Skeletal muscle satellite cell (primary cell): Measurements from ENCODE around the gene CAMK2N2.

ENCODE experiments used
- H3K27me3 ChIP-seq: 2 replicates; pipeline ENCODE4 v1.7.0; 2013; ENCODE audit warnings: low read length; ENCODE audit not compliant: control insufficient read depth, insufficient read depth
- H3K36me3 ChIP-seq: 2 replicates; pipeline ENCODE4 v1.7.0; 2013; ENCODE audit warnings: mild to moderate bottlenecking, control low read depth, low read length; ENCODE audit not compliant: insufficient read depth
- H3K4me1 ChIP-seq: 2 replicates; pipeline ENCODE4 v1.7.0; 2013; ENCODE audit warnings: low read length; ENCODE audit not compliant: control insufficient read depth, insufficient read depth
- H3K4me2 ChIP-seq: 2 replicates; pipeline ENCODE4 v1.7.0; 2013; ENCODE audit warnings: mild to moderate bottlenecking, low read length
- H3K4me3 ChIP-seq: 2 replicates; pipeline ENCODE4 v1.7.0; 2013; ENCODE audit warnings: low read length
- H3K9ac ChIP-seq: 2 replicates; pipeline ENCODE4 v1.7.0; 2013; ENCODE audit warnings: mild to moderate bottlenecking, low read depth, low read length, moderate library complexity
- H3K9me3 ChIP-seq: replicated peaks from 2 replicates; pipeline ENCODE4 v1.7.0; 2013; ENCODE audit warnings: mild to moderate bottlenecking, control low read depth, low read length

CAMK2N2 gene

GRCh38 chr3:184249412-184250166 is 11.8 kb downstream of the CAMK2N2 start, which contains the start of gene EEF1AKMT4:
EEF1AKMT4 (plus strand) TSS chr3:184249672; CDS start chr3:184249695, 23 bp downstream.
- no peaks in the 10 kb centered on the region for H3K9me3 ChIP-seq
- peak within 1 kb of the TSS; percentile 99 for H3K4me3 ChIP-seq
- peaks cover 3% of the 10 kb centered on the region for H3K4me1 ChIP-seq
- peak within 1 kb of the TSS; percentile 100 for H3K4me2 ChIP-seq
- H3K27me3 ChIP-seq: no peaks in the 10 kb centered on the region
- H3K36me3 ChIP-seq: peaks cover 10% of the 10 kb centered on the region
- H3K9ac ChIP-seq: peak within 1 kb of the TSS; percentile 96

DNA sequence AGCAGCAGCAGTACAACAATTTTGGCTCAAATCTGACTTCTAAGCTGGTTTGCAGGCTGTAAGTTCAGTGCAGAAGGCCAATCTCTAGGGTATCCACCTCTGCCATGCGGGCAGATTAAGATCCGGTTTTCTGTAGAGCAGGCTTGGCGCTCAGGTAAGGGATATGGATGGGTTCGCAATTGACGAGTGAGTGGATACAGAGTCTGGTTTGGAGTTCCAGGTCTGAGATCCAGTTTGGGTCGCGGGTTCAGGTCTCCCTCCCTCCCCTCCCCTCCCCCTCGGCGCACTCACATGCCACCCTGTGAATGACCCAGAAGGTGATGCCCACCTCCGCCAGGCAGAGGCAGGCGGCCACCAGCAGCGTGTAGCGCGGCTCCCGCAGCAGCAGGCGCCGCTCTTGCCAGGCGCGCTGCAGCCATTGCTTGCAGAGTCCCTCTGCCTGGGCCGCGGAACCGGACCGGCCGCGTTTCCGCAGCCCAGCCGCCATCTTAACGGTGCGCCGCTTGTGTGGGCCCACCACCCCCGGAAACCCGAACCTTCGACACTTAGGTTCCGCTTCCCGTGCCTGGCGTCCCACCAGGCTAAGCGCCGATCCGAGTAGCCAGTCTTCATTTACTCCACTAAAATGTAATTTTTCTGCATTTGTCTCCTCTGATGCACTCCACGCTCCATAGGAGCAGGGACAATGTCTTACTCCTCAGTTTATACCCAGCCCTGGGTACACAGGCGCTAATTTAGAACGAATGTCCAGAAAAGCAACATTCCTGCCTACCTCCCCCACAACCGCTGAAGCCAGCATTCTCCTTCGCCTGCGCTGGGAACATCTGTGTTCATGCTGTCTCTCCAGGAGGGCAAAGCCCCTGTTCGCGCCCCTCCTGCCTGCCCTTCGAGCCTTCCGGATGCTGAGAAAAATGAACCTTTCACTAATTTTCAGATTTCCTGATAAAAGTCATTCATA is 12.6 kb downstream of the CAMK2N2 start, which contains the start of gene ALG3:
ALG3 (minus strand) TSS at position 509 of the 958 bp plus-strand sequence; CDS start at position 487, 22 bp downstream.
- no peaks in the 10 kb centered on the region for H3K27me3 ChIP-seq
- peaks cover 13% of the 10 kb centered on the region for H3K36me3 ChIP-seq
- peak within 1 kb of the TSS; percentile 99 for H3K4me3 ChIP-seq
- H3K9ac ChIP-seq: peak within 1 kb of the TSS; percentile 96
- H3K9me3 ChIP-seq: no peaks in the 10 kb centered on the region
- peaks cover 3% of the 10 kb centered on the region for H3K4me1 ChIP-seq
- H3K4me2 ChIP-seq: peak within 1 kb of the TSS; percentile 100

GRCh38 chr3:184242297-184242685 is 19.1 kb downstream of the CAMK2N2 start:
- H3K4me1 ChIP-seq: no peaks in the 10 kb centered on the region
- H3K4me2 ChIP-seq: no peak overlapping the region
- H3K9ac ChIP-seq: no peak overlapping the region
- no peak overlapping the region for H3K4me3 ChIP-seq
- H3K9me3 ChIP-seq: no peaks in the 10 kb centered on the region
- peaks cover 27% of the 10 kb centered on the region for H3K36me3 ChIP-seq
- H3K27me3 ChIP-seq: peaks cover 4% of the 10 kb centered on the region

DNA sequence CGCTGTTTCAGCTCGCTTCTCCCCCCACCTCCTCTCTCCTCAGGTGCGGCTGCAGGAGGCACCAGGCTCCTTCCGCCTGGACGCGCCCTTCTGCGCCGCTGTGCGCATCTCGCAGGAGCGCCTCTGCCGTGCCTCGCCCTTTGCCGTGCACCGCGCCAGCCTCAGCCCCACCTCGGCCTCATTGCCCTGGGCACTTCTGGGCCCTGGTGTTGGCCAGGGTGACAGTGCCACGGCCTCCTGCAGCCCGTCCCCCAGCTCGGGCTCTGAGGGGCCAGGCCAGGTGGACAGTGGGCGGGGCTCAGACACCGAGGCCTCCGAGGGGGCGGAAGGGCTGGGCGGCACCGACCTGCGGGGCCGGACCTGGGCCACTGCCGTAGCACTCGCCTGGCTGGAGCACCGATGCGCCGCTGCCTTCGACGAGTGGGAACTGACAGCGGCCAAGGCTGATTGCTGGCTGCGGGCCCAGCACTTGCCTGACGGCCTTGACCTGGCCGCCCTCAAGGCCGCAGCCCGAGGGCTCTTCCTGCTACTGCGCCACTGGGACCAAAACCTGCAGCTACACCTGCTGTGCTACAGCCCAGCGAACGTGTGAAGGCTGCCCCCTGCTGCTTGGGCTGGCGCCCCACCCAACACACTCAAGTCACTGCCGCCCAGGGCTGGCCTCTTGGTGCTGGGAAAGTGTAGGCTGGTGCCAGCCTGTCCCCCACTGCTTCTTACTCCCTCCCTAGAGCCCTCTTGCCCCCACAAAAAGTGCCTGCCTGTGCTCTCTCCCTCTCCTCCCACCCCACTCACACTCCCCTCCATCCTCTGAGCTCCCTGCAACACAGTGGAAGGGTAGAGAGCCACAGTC is 19.7 kb downstream of the CAMK2N2 start:
- Histone ChIP-seq H3K4me1 (no peaks in the 10 kb centered on the region), H3K4me3 (no peak overlapping the region), H3K9ac (no peak overlapping the region), H3K27me3 (peaks cover 4% of the 10 kb centered on the region), H3K4me2 (no peak overlapping the region), H3K36me3 (peaks cover 27% of the 10 kb centered on the region), H3K9me3 (no peaks in the 10 kb centered on the region)

GRCh38 chr3:184241141-184241446 is 20.3 kb downstream of the CAMK2N2 start:
- Histone ChIP-seq H3K4me2 (no peak overlapping the region), H3K9me3 (no peaks in the 10 kb centered on the region), H3K4me1 (no peaks in the 10 kb centered on the region), H3K4me3 (no peak overlapping the region), H3K9ac (no peak overlapping the region), H3K27me3 (peaks cover 10% of the 10 kb centered on the region), H3K36me3 (peaks cover 27% of the 10 kb centered on the region)

DNA sequence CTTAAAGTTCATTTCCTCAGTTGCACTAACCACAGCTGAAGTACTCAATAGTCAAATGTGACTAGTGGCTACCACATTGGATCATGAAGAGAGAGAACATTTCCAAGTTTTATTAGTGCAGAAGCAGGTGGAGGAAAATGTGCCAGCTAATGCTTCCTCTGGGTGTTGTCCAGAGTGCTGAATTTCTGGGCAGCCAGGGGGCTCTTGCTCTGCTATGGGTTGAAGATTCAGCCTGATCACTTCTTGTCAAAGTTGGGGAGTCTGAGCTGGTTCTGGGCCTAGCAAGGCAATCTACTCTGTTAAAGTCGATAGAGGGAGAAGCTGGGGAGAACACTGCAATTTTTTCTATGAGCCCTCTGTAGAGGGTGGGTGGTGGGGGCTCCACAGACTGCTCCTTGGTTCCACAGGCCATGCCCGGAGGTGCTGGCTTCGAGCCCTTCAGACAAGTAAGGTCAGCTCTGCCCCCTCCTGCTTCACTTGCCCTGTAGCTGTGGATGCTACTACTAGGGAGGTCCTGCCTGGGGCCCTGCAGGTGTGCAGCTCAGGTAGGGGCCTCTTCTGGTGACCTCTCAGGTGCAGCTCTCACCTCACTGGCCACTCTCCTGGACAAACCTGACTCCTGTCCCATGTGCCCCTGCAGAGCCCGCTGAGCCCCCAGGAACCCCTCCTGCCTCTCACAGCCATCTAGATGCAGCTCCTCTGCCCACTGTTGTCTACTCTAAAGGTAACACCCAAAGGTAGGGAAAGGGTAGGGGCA is 20.8 kb downstream of the CAMK2N2 start:
- no peaks in the 10 kb centered on the region for H3K4me1 ChIP-seq
- no peak overlapping the region for H3K9ac ChIP-seq
- H3K36me3 ChIP-seq: peaks cover 26% of the 10 kb centered on the region
- H3K9me3 ChIP-seq: no peaks in the 10 kb centered on the region
- H3K27me3 ChIP-seq: peaks cover 14% of the 10 kb centered on the region
- H3K4me2 ChIP-seq: no peak overlapping the region
- no peak overlapping the region for H3K4me3 ChIP-seq

DNA sequence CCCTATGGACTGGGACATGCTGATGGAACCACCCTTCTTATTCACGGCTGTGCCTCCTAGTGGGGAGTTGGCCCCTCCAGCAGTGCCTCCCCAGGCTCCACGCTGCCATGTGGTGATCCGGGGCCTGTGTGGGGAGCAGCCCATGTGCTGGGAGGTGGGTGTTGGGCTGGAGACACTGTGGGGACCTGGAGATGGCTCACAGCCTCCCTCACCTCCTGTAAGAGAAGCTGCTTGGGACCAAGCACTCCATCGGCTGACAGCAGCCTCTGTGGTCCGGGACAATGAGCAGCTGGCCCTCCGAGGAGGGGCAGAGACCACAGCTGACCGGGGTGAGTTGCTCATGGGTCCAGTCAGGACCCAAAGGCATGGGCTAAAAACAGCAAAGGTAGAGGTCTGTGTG is 21.6 kb downstream of the CAMK2N2 start:
- Histone ChIP-seq H3K9me3 (no peaks in the 10 kb centered on the region), H3K27me3 (peaks cover 14% of the 10 kb centered on the region), H3K4me3 (no peak overlapping the region), H3K36me3 (peaks cover 19% of the 10 kb centered on the region), H3K4me1 (no peaks in the 10 kb centered on the region), H3K9ac (no peak overlapping the region), H3K4me2 (no peak overlapping the region)

- Histone ChIP-seq H3K27me3 (peaks cover 14% of the 10 kb centered on the region), H3K9me3 (no peaks in the 10 kb centered on the region), H3K9ac (no peak overlapping the region), H3K36me3 (peaks cover 14% of the 10 kb centered on the region), H3K4me3 (no peak overlapping the region), H3K4me2 (no peak overlapping the region), H3K4me1 (peaks cover 3% of the 10 kb centered on the region)
These were observed 22.1 kb downstream of the CAMK2N2 start for GRCh38 chr3:184239221-184239620.

GRCh38 chr3:184238246-184238818 is 23.0 kb downstream of the CAMK2N2 start:
- H3K9ac ChIP-seq: no peak overlapping the region
- peaks cover 8% of the 10 kb centered on the region for H3K4me1 ChIP-seq
- no peak overlapping the region for H3K4me2 ChIP-seq
- peaks cover 14% of the 10 kb centered on the region for H3K27me3 ChIP-seq
- peaks cover 10% of the 10 kb centered on the region for H3K36me3 ChIP-seq
- H3K4me3 ChIP-seq: no peak overlapping the region
- H3K9me3 ChIP-seq: no peaks in the 10 kb centered on the region

- no peaks in the 10 kb centered on the region for H3K9me3 ChIP-seq
- peaks cover 8% of the 10 kb centered on the region for H3K36me3 ChIP-seq
- H3K4me2 ChIP-seq: no peak overlapping the region
- H3K27me3 ChIP-seq: peaks cover 18% of the 10 kb centered on the region
- H3K4me3 ChIP-seq: no peak overlapping the region
- no peak overlapping the region for H3K9ac ChIP-seq
- peaks cover 8% of the 10 kb centered on the region for H3K4me1 ChIP-seq
These were observed 23.5 kb downstream of the CAMK2N2 start for GRCh38 chr3:184237807-184238206.
